HepG2 (cell line): ENCODE data around the gene PIGX. TPM values are rescaled to one million over a fixed set of nuclear protein-coding genes. Genes with fewer than 3 reads are reported as not detected.
A peak's percentile ranks its signal among the peaks of the same experiment; 100 is the strongest.

Experiments used
- ATAC-seq: fragments of 200-7000 bp; cut with Tn5 transposase; 3 replicates; pipeline ENCODE4 v1.9.1; 2020; ENCODE audit warnings: mild to moderate bottlenecking, moderate library complexity
- BruUV-seq: library from RNA; stranded (reverse); fragments of 400-500 nt; replicated peaks from 2 replicates; lab custom pipeline; 2021; lab: Mats Ljungman, UMichigan
- CTCF ChIA-PET: fragments of 300-600 bp; formaldehyde crosslinking; extraction: SDS; loops from one replicate; lab custom pipeline; 2021; ENCODE audit warnings: low total read pairs, inconsistent platforms, low intra/inter-chr PET ratio; lab: Yijun Ruan, JAX
- POLR2A ChIA-PET: fragments of 350-600 bp; sonication (Branson Sonifier 250); formaldehyde crosslinking; loops from one replicate; lab custom pipeline; 2020; ENCODE audit warnings: antibody characterized with exemption, inconsistent platforms; lab: Yijun Ruan, JAX
- DNase-seq: peaks from one replicate; pipeline ENCODE4 v3.0.0-alpha.2; 2015; ENCODE audit warnings: low spot score
- FAIRE-seq: peaks from 3 replicates; lab custom pipeline; 2011; peaks lifted over from hg19 to GRCh38; lab: Jason Lieb, UNC
- H2AFZ ChIP-seq: one replicate; pipeline ENCODE4 v1.6.1; 2011; ENCODE audit warnings: low read length, inconsistent platforms
- H3K27ac ChIP-seq: fragments of 300-600 bp; 3 replicates; pipeline ENCODE4 v1.8.0; 2011; ENCODE audit warnings: mixed run types, mild to moderate bottlenecking, mixed read lengths, low read length, inconsistent platforms; ENCODE audit not compliant: insufficient read depth; ENCODE audit errors: extremely low read length
- H3K27me3 ChIP-seq, 2 experiments: fragments of 200-600 bp in 1 of 2; 2 replicates in 1 of 2; 3 replicates in 1 of 2; pipeline versions ENCODE4 v1.6.0 to v1.8.0; 2011; ENCODE audit warnings: low read length in 2 of 2, mild to moderate bottlenecking in 2 of 2, moderate library complexity in 2 of 2, inconsistent platforms in 1 of 2; ENCODE audit not compliant: insufficient read depth in 2 of 2, control insufficient read depth in 1 of 2
- H3K36me3 ChIP-seq, 2 experiments: fragments of 200-600 bp in 1 of 2; replicated peaks in 1 of 2; 2 replicates in 1 of 2; 3 replicates in 1 of 2; pipeline versions ENCODE4 v1.5.1 to v1.8.0; 2011; ENCODE audit warnings: low read length in 2 of 2, inconsistent platforms in 1 of 2; ENCODE audit not compliant: insufficient read depth in 2 of 2, control insufficient read depth in 1 of 2
- H3K4me1 ChIP-seq: 2 replicates; pipeline ENCODE4 v1.5.1; 2012; ENCODE audit warnings: low read length, inconsistent platforms; ENCODE audit not compliant: insufficient read depth
- H3K4me2 ChIP-seq: 2 replicates; pipeline ENCODE4 v1.6.0; 2011; ENCODE audit warnings: low read depth, low read length, inconsistent platforms
- H3K4me3 ChIP-seq, 3 experiments: fragments of 200-600 bp in 1 of 3; sonication (generic), shearing (Covaris generic) in 1 of 3; replicated peaks in 1 of 3; 2 replicates each; pipeline ENCODE4 v1.5.1; 2011 to 2016; ENCODE audit warnings: low read length in 3 of 3, inconsistent platforms in 2 of 3, low read depth in 2 of 3, mild to moderate bottlenecking in 2 of 3, control low read depth in 1 of 3, mixed read lengths in 1 of 3; ENCODE audit not compliant: insufficient read depth in 1 of 3
- H3K79me2 ChIP-seq: one replicate; pipeline ENCODE4 v1.6.1; 2011; ENCODE audit warnings: low read length, inconsistent platforms; ENCODE audit not compliant: insufficient read depth
- H3K9ac ChIP-seq: 2 replicates; pipeline ENCODE4 v1.6.0; 2011; ENCODE audit warnings: mild to moderate bottlenecking, low read depth, low read length, inconsistent platforms; ENCODE audit not compliant: insufficient read depth
- H3K9me3 ChIP-seq: 2 replicates; pipeline ENCODE4 v1.5.1; 2012; ENCODE audit warnings: mild to moderate bottlenecking, low read length
- H4K20me1 ChIP-seq: 2 replicates; pipeline ENCODE4 v1.6.0; 2011; ENCODE audit warnings: inconsistent platforms, mild to moderate bottlenecking, low read length, moderate library complexity; ENCODE audit not compliant: insufficient read depth
- CREM ChIP-seq, 2 experiments: sonication (generic) in 1 of 2; formaldehyde crosslinking in 1 of 2; IDR thresholded peaks; 2 replicates each; pipeline versions ENCODE4 v1.4.0 to v1.6.1; 2016 to 2020; ENCODE audit warnings: antibody characterized with exemption in 1 of 2, mild to moderate bottlenecking in 1 of 2, missing genetic modification reagents in 1 of 2
- FOXA3 ChIP-seq: IDR thresholded peaks from 2 replicates; pipeline ENCODE4 v1.6.1; 2016; ENCODE audit warnings: missing genetic modification reagents, missing compliant biosample characterization
- FOXP1 ChIP-seq, 2 experiments: fragments of 450-650 bp in 1 of 2; IDR thresholded peaks; 2 replicates each; pipeline ENCODE4 v1.6.1; 2017 to 2018; ENCODE audit warnings: antibody characterized with exemption in 1 of 2
- HMG20A ChIP-seq: IDR thresholded peaks from 2 replicates; pipeline ENCODE4 v1.6.1; 2016; ENCODE audit warnings: borderline replicate concordance
- HMG20B ChIP-seq: conservative IDR thresholded peaks from 2 replicates; pipeline ENCODE4 v1.6.1; 2016; ENCODE audit warnings: missing genetic modification reagents, missing compliant biosample characterization
- NBN ChIP-seq: fragments of 450-650 bp; conservative IDR thresholded peaks from 2 replicates; pipeline ENCODE4 v1.6.1; 2017
- SOX13 ChIP-seq, 3 experiments: fragments of 450-650 bp in 1 of 3; sonication (generic) in 1 of 3; formaldehyde crosslinking in 1 of 3; IDR thresholded peaks in 2 of 3; conservative IDR thresholded peaks in 1 of 3; 2 replicates each; pipeline versions ENCODE4 v1.5.0 to v1.6.1; 2016 to 2020; ENCODE audit warnings: antibody characterized with exemption in 1 of 3, mild to moderate bottlenecking in 1 of 3, missing compliant biosample characterization in 1 of 3, missing genetic modification reagents in 1 of 3, moderate library complexity in 1 of 3
- ZNF337 ChIP-seq: sonication (generic); formaldehyde crosslinking; IDR thresholded peaks from 2 replicates; pipeline ENCODE4 v1.5.1; 2020; ENCODE audit warnings: missing genetic modification reagents, low read depth, mild to moderate bottlenecking, borderline replicate concordance
- WGBS: methylation state at CpG from one replicate; pipeline ENCODE4 v1.1.6; 2017; ENCODE audit warnings: low lambda C conversion rate; 5-methylcytosine and 5-hydroxymethylcytosine counted together
- in situ Hi-C: cut with HindIII; loops from 2 replicates; pipeline ENCODE4 v1.10.0; 2017; ENCODE audit warnings: low pct_unique_long_range_greater_than_20kb; ENCODE audit not compliant: extremely low pct_ligation_motif_present
- intact Hi-C: fragments of 100-400 bp; cut with micrococcal nuclease; formaldehyde crosslinking; loops from one replicate; pipeline ENCODE4 v1.10.0; 2022; ENCODE audit not compliant: unreplicated experiment
- polyA plus RNA-seq, 8 experiments: library from polyadenylated mRNA; depleted of rRNA in 3 of 8; stranded (reverse) in 7 of 8; unstranded in 1 of 8; fragments of >200 nt; fragmentation: Illumina TruSeq in 4 of 8; extraction: Trizol in 4 of 8; gene quantifications; 2 replicates each; pipeline versions ENCODE4 v1.2.1 to v1.2.3, GENCODE V29; 2011 to 2016; ENCODE audit warnings: low read depth in 4 of 8, missing spikeins in 1 of 8, mixed read lengths in 1 of 8; ENCODE audit not compliant: insufficient read depth in 1 of 8
- total RNA-seq, 5 experiments: library from RNA; depleted of rRNA; stranded (reverse); fragments of >200 nt; fragmentation: Illumina TruSeq; extraction: Trizol; gene quantifications; 2 replicates each; pipeline ENCODE4 v1.2.3, GENCODE V29; 2016; ENCODE audit warnings: low read depth in 1 of 5
- TF ChIP-seq, protein P1 (sequence below): sonication (generic); formaldehyde crosslinking; IDR thresholded peaks from 2 replicates; pipeline ENCODE4 v1.4.0; 2020; ENCODE audit warnings: missing genetic modification reagents, borderline replicate concordance
- TF ChIP-seq, protein P2 (sequence below): sonication (generic); formaldehyde crosslinking; IDR thresholded peaks from 2 replicates; pipeline ENCODE4 v1.4.0; 2020; ENCODE audit warnings: missing genetic modification reagents
- TF ChIP-seq, protein P3 (sequence below): sonication (generic); formaldehyde crosslinking; IDR thresholded peaks from 2 replicates; pipeline ENCODE4 v1.4.0; 2020; ENCODE audit warnings: missing genetic modification reagents
- TF ChIP-seq, protein P4 (sequence below): sonication (generic); formaldehyde crosslinking; IDR thresholded peaks from 2 replicates; pipeline ENCODE4 v1.5.1; 2020; ENCODE audit warnings: missing genetic modification reagents, mild to moderate bottlenecking, borderline replicate concordance

PIGX gene
- total and polyA plus RNA-seq, 2 of the 13 experiments (the other 11 are each of a cell fraction or from before 2014, with no cell fraction given): 13.2 to 21.3 TPM

DNA sequence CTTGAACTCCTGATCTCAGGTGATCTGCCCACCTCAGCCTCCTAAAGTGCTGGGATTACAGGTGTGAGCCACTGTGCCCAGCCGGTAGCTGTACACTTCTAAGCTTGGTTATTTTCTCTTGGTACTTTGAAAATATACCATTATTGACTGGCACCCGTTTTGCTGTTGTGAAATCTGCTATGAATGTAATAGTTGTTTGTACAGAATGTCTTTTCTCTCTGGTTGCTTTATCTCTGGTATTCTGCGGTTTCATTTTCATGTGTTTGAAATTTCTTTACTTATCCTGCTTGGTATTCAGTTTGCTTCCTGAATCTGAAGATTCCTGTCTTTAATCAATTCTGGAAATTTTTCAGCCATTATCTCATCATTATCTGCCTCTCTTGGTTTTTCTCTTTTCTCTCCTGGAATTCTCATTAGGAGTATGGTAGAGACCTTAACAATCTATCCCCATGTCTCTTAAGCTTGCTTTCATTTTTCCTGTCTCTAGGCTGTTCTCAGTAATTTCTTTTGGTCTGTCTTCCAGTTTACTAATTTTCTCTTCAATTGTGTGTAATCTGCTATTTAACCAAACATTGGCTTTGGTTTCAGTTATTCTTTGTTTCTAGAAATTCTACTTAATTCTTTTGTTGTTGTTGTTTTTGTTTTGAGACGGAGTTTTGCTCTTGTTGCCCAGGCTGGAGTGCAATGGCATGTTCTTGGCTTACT, 24.6 kb downstream of the PIGX start:
- no TSS peak for BruUV-seq
- H3K4me2 ChIP-seq: peak overlapping the region; percentile 26; the same call in 1 of the 2 replicates
- H2AFZ ChIP-seq: no peak overlapping the region
- ATAC-seq: no peak
- CTCF ChIA-PET: no interaction called here
- H3K9ac ChIP-seq: no peak overlapping the region
- in situ Hi-C loops (no loop called here), intact Hi-C loops (no loop called here)
- H3K79me2 ChIP-seq: peaks cover 20% of the 10 kb centered on the region
- H3K9me3 ChIP-seq: no peaks in the 10 kb centered on the region
- WGBS: 43% methylated on average over 4 of the region's 4 CpGs
- peaks cover 6% of the 10 kb centered on the region for H4K20me1 ChIP-seq
- DNase-seq: peak; percentile 80
- peaks cover 41% of the 10 kb centered on the region for H3K4me1 ChIP-seq
- H3K27me3 ChIP-seq: no peaks in the 10 kb centered on the region; a peak in 1 of 5 replicates
- H3K36me3 ChIP-seq: 0 out of 5 replicates have a peak, but pooled peaks cover 0 to 2% of the 10 kb centered on the region in 2 experiments
- FAIRE-seq: no peak
- H3K27ac ChIP-seq: peak overlapping the region; percentile 35
- H3K4me3 ChIP-seq: no peak overlapping the region
- POLR2A ChIA-PET: interaction anchor here (0.7 to 1.1 kb wide), 2 partner anchors 24 to 25 kb away, joined by 3 to 4 read pairs; partner anchors contain the start of genes CEP19 and PIGX
- TF ChIP-seq HMG20A (CRISPR knock-in tag) (peak; percentile 52; the same call in 1 of the 2 replicates), FOXP1 (IDR thresholded peaks at IDR 0.05) (peak; percentile 14; the same call in 1 of the 2 replicates), FOXP1 (CRISPR knock-in tag; IDR thresholded peaks at IDR 0.05) (no peak), SOX13 (IDR thresholded peaks at IDR 0.05) (no peak), SOX13 (CRISPR knock-in tag; conservative IDR thresholded peaks at IDR 0.05 in 1 of 2, IDR thresholded peaks at IDR 0.05 in 1 of 2) (peak in 1 of 2 experiments; percentile 45; a peak in 1 of 4 replicates), FOXA3 (peak; percentile 35; the same call in 1 of the 2 replicates), HMG20B (CRISPR knock-in tag) (no peak), ZNF337 (CRISPR knock-in tag) (no peak), CREM (IDR thresholded peaks at IDR 0.05) (peak; percentile 37; the same call in 1 of the 2 replicates), CREM (CRISPR knock-in tag; IDR thresholded peaks at IDR 0.05) (no peak), NBN (no peak)
- TF ChIP-seq, protein P1, sequence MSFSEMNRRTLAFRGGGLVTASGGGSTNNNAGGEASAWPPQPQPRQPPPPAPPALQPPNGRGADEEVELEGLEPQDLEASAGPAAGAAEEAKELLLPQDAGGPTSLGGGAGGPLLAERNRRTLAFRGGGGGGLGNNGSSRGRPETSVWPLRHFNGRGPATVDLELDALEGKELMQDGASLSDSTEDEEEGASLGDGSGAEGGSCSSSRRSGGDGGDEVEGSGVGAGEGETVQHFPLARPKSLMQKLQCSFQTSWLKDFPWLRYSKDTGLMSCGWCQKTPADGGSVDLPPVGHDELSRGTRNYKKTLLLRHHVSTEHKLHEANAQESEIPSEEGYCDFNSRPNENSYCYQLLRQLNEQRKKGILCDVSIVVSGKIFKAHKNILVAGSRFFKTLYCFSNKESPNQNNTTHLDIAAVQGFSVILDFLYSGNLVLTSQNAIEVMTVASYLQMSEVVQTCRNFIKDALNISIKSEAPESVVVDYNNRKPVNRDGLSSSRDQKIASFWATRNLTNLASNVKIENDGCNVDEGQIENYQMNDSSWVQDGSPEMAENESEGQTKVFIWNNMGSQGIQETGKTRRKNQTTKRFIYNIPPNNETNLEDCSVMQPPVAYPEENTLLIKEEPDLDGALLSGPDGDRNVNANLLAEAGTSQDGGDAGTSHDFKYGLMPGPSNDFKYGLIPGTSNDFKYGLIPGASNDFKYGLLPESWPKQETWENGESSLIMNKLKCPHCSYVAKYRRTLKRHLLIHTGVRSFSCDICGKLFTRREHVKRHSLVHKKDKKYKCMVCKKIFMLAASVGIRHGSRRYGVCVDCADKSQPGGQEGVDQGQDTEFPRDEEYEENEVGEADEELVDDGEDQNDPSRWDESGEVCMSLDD (CRISPR knock-in tag): no peak
- TF ChIP-seq, protein P2, sequence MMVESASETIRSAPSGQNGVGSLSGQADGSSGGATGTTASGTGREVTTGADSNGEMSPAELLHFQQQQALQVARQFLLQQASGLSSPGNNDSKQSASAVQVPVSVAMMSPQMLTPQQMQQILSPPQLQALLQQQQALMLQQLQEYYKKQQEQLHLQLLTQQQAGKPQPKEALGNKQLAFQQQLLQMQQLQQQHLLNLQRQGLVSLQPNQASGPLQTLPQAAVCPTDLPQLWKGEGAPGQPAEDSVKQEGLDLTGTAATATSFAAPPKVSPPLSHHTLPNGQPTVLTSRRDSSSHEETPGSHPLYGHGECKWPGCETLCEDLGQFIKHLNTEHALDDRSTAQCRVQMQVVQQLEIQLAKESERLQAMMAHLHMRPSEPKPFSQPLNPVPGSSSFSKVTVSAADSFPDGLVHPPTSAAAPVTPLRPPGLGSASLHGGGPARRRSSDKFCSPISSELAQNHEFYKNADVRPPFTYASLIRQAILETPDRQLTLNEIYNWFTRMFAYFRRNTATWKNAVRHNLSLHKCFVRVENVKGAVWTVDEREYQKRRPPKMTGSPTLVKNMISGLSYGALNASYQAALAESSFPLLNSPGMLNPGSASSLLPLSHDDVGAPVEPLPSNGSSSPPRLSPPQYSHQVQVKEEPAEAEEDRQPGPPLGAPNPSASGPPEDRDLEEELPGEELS (CRISPR knock-in tag): no peak
- TF ChIP-seq, protein P3, sequence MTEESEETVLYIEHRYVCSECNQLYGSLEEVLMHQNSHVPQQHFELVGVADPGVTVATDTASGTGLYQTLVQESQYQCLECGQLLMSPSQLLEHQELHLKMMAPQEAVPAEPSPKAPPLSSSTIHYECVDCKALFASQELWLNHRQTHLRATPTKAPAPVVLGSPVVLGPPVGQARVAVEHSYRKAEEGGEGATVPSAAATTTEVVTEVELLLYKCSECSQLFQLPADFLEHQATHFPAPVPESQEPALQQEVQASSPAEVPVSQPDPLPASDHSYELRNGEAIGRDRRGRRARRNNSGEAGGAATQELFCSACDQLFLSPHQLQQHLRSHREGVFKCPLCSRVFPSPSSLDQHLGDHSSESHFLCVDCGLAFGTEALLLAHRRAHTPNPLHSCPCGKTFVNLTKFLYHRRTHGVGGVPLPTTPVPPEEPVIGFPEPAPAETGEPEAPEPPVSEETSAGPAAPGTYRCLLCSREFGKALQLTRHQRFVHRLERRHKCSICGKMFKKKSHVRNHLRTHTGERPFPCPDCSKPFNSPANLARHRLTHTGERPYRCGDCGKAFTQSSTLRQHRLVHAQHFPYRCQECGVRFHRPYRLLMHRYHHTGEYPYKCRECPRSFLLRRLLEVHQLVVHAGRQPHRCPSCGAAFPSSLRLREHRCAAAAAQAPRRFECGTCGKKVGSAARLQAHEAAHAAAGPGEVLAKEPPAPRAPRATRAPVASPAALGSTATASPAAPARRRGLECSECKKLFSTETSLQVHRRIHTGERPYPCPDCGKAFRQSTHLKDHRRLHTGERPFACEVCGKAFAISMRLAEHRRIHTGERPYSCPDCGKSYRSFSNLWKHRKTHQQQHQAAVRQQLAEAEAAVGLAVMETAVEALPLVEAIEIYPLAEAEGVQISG (CRISPR knock-in tag): no peak
- TF ChIP-seq, protein P4, sequence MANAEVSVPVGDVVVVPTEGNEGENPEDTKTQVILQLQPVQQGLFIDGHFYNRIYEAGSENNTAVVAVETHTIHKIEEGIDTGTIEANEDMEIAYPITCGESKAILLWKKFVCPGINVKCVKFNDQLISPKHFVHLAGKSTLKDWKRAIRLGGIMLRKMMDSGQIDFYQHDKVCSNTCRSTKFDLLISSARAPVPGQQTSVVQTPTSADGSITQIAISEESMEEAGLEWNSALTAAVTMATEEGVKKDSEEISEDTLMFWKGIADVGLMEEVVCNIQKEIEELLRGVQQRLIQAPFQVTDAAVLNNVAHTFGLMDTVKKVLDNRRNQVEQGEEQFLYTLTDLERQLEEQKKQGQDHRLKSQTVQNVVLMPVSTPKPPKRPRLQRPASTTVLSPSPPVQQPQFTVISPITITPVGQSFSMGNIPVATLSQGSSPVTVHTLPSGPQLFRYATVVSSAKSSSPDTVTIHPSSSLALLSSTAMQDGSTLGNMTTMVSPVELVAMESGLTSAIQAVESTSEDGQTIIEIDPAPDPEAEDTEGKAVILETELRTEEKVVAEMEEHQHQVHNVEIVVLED: no peak
